ENCODE results near the gene PRR23C. TPM values are rescaled to one million over a fixed set of nuclear protein-coding genes. Genes with fewer than 3 reads are reported as not detected.

PRR23C gene
- total RNA-seq, 1 donor from 2014 or later, result not detected

- Histone ChIP-seq H3K27me3 (no peaks in the 10 kb centered on the region), H3K4me3 (no peak overlapping the region), H3K36me3 (no peaks in the 10 kb centered on the region), H3K27ac (no peak overlapping the region), H3K4me1 (no peaks in the 10 kb centered on the region), H3K9me3 (no peaks in the 10 kb centered on the region)
- DNase-seq (ENCODE audit: extremely low spot score in 2 of 2), result no peak
- intact Hi-C loops (cut with DNase I), result no loop called here
- TF ChIP-seq POLR2A (IDR thresholded peaks at IDR 0.05) (no peak), POLR2AphosphoS5 (IDR thresholded peaks at IDR 0.05; ENCODE audit: insufficient read depth in 1 of 2, low read depth in 1 of 2) (no peak), CTCF (IDR thresholded peaks at IDR 0.05) (no peak)
Measured at GRCh38 chr3:139084176-139084575, 39.5 kb upstream of the PRR23C start.

GRCh38 chr3:139074565-139075115 lies 29.9 kb upstream of the PRR23C start:
- no peaks in the 10 kb centered on the region for H3K4me1 ChIP-seq
- intact Hi-C loops (cut with DNase I), result no loop called here
- H3K36me3 ChIP-seq, result no peaks in the 10 kb centered on the region
- no peak overlapping the region for H3K4me3 ChIP-seq
- H3K9me3 ChIP-seq, result peaks cover 7% of the 10 kb centered on the region
- no peak for DNase-seq (ENCODE audit: extremely low spot score in 2 of 2)
- no peaks in the 10 kb centered on the region for H3K27me3 ChIP-seq
- H3K27ac ChIP-seq, result no peak overlapping the region
- no peak for TF ChIP-seq CTCF (IDR thresholded peaks at IDR 0.05)
- TF ChIP-seq POLR2A (IDR thresholded peaks at IDR 0.05), result no peak
- TF ChIP-seq POLR2AphosphoS5 (IDR thresholded peaks at IDR 0.05; ENCODE audit: insufficient read depth in 1 of 2, low read depth in 1 of 2), result no peak

- Histone ChIP-seq H3K27me3 (no peaks in the 10 kb centered on the region), H3K9me3 (no peaks in the 10 kb centered on the region), H3K4me1 (no peaks in the 10 kb centered on the region), H3K36me3 (no peaks in the 10 kb centered on the region), H3K4me3 (no peak overlapping the region), H3K27ac (no peak overlapping the region)
- TF ChIP-seq POLR2A (IDR thresholded peaks at IDR 0.05) (no peak), POLR2AphosphoS5 (IDR thresholded peaks at IDR 0.05; ENCODE audit: insufficient read depth in 1 of 2, low read depth in 1 of 2) (no peak), CTCF (IDR thresholded peaks at IDR 0.05) (no peak)
- DNase-seq (ENCODE audit: extremely low spot score in 2 of 2), result no peak
- intact Hi-C loops (cut with DNase I), result no loop called here
Measured at GRCh38 chr3:139062918-139063317, 18.2 kb upstream of the PRR23C start.

- TF ChIP-seq POLR2AphosphoS5 (IDR thresholded peaks at IDR 0.05; ENCODE audit: insufficient read depth in 1 of 2, low read depth in 1 of 2) (no peak), CTCF (IDR thresholded peaks at IDR 0.05) (no peak), POLR2A (IDR thresholded peaks at IDR 0.05) (no peak)
- intact Hi-C loops (cut with DNase I), result no loop called here
- Histone ChIP-seq H3K4me3 (no peak overlapping the region), H3K27ac (no peak overlapping the region), H3K36me3 (no peaks in the 10 kb centered on the region), H3K9me3 (peaks cover 7% of the 10 kb centered on the region), H3K27me3 (no peaks in the 10 kb centered on the region), H3K4me1 (no peaks in the 10 kb centered on the region)
- no peak for DNase-seq (ENCODE audit: extremely low spot score in 2 of 2)
Measured at GRCh38 chr3:139052802-139053600, 8.3 kb upstream of the PRR23C start.

Measured in vagina (tissue), 2 donors.